Measurements from ENCODE around the gene RXFP1.

The RXFP1 gene

DNA sequence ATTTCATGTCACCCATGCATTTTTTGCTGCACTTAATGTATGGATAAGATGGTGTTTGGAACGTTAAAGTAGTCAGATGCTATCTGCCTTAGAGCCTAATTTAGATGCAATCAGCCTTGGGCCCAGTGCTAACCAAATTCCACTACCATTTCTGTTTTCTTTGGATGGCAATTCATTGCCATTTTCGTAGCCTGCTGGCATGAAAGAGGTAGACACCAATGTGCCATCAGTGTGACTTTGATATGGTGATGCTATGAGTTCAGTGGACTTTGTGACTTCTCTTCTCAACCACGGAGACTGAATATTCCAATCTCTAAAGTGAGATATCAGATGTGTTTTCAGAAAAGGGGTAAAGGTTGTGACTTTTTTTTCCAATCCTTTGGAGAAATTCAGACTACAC lies 152.0 kb downstream of the RXFP1 start:
- no peaks in the 10 kb centered on the region for H3K36me3 ChIP-seq (ENCODE audit: control insufficient read depth, insufficient read depth, low read length, severe bottlenecking)
- H3K9me3 ChIP-seq (ENCODE audit: control insufficient read depth, low read length), result no peaks in the 10 kb centered on the region
- peaks cover 11% of the 10 kb centered on the region for H3K4me1 ChIP-seq (ENCODE audit: control insufficient read depth, insufficient read depth, low read length)
- no peaks in the 10 kb centered on the region for H3K27me3 ChIP-seq (replicated peaks; ENCODE audit: control insufficient read depth, insufficient read depth, low read length)
- H3K4me3 ChIP-seq (ENCODE audit: low read length), result peak overlapping the region; percentile 95
- no peak overlapping the region for H3K9ac ChIP-seq (ENCODE audit: low read length)
- no peak for DNase-seq (ENCODE audit: low read depth)

- Histone ChIP-seq H3K9me3 (ENCODE audit: control insufficient read depth, low read length) (no peaks in the 10 kb centered on the region), H3K4me1 (ENCODE audit: control insufficient read depth, insufficient read depth, low read length) (peaks cover 3% of the 10 kb centered on the region), H3K4me3 (ENCODE audit: low read length) (no peak overlapping the region), H3K36me3 (ENCODE audit: control insufficient read depth, insufficient read depth, low read length, severe bottlenecking) (peaks cover 8% of the 10 kb centered on the region), H3K27me3 (replicated peaks; ENCODE audit: control insufficient read depth, insufficient read depth, low read length) (no peaks in the 10 kb centered on the region), H3K9ac (ENCODE audit: low read length) (no peak overlapping the region)
- DNase-seq (ENCODE audit: low read depth), result no peak
Observed at GRCh38 chr4:158676076-158676475, 154.4 kb downstream of the RXFP1 start.

DNA sequence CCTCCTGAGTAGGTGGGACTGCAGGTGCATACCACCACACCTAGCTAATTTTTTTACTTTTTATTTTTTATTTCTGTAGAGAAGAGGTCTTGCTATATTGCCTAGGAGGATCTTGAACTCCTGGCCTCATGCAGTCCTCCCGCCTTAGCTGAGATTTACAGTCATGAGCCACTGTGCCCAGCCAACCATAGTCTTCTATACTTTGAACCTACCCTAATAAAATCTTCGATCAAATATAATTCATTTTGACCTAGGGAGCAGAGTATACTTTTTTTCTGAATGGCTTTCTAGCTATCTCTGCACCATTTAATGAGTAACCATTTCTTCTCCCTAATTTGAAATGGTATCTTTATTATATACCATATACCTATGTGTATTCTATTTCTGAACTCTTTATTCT lies 157.1 kb downstream of the RXFP1 start:
- Histone ChIP-seq H3K9me3 (ENCODE audit: control insufficient read depth, low read length) (no peaks in the 10 kb centered on the region), H3K4me1 (ENCODE audit: control insufficient read depth, insufficient read depth, low read length) (peaks cover 10% of the 10 kb centered on the region)

DNA sequence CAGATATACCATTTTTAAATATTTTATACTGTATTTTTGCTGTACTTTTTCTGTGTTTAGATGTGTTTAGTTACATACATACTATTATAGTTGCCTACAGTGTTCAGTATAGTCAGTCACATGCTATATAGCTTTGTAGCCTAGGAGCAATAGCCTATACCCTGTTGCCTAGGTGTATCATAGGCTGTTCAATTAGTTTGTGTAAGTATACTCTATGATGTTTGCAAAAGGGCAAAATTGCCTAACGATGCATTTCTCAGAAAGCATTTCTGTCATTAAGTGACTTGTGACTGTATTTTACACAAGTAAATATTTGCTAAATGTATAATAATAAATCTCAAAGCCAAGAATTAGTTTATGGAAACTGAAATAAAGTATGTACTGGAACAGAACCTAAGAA lies 159.9 kb downstream of the RXFP1 start:
- no peak for DNase-seq (ENCODE audit: low read depth)
- peaks cover 10% of the 10 kb centered on the region for H3K4me1 ChIP-seq (ENCODE audit: control insufficient read depth, insufficient read depth, low read length)
- H3K9ac ChIP-seq (ENCODE audit: low read length), result no peak overlapping the region
- H3K27me3 ChIP-seq (replicated peaks; ENCODE audit: control insufficient read depth, insufficient read depth, low read length), result no peaks in the 10 kb centered on the region
- H3K4me3 ChIP-seq (ENCODE audit: low read length), result no peak overlapping the region
- H3K36me3 ChIP-seq (ENCODE audit: control insufficient read depth, insufficient read depth, low read length, severe bottlenecking), result peaks cover 50% of the 10 kb centered on the region
- H3K9me3 ChIP-seq (ENCODE audit: control insufficient read depth, low read length), result no peaks in the 10 kb centered on the region

More for the DNA sequence above, 157.1 kb downstream of the RXFP1 start:
- H3K27me3 ChIP-seq (replicated peaks; ENCODE audit: control insufficient read depth, insufficient read depth, low read length), result no peaks in the 10 kb centered on the region
- no peak overlapping the region for H3K9ac ChIP-seq (ENCODE audit: low read length)
- H3K4me3 ChIP-seq (ENCODE audit: low read length), result no peak overlapping the region
- DNase-seq (ENCODE audit: low read depth), result no peak
- peaks cover 23% of the 10 kb centered on the region for H3K36me3 ChIP-seq (ENCODE audit: control insufficient read depth, insufficient read depth, low read length, severe bottlenecking)

GRCh38 chr4:158682066-158682465 lies 160.4 kb downstream of the RXFP1 start:
- peaks cover 54% of the 10 kb centered on the region for H3K36me3 ChIP-seq (ENCODE audit: control insufficient read depth, insufficient read depth, low read length, severe bottlenecking)
- DNase-seq (ENCODE audit: low read depth), result no peak
- no peaks in the 10 kb centered on the region for H3K27me3 ChIP-seq (replicated peaks; ENCODE audit: control insufficient read depth, insufficient read depth, low read length)
- H3K9me3 ChIP-seq (ENCODE audit: control insufficient read depth, low read length), result no peaks in the 10 kb centered on the region
- no peak overlapping the region for H3K4me3 ChIP-seq (ENCODE audit: low read length)
- no peak overlapping the region for H3K9ac ChIP-seq (ENCODE audit: low read length)
- peaks cover 10% of the 10 kb centered on the region for H3K4me1 ChIP-seq (ENCODE audit: control insufficient read depth, insufficient read depth, low read length)

DNA sequence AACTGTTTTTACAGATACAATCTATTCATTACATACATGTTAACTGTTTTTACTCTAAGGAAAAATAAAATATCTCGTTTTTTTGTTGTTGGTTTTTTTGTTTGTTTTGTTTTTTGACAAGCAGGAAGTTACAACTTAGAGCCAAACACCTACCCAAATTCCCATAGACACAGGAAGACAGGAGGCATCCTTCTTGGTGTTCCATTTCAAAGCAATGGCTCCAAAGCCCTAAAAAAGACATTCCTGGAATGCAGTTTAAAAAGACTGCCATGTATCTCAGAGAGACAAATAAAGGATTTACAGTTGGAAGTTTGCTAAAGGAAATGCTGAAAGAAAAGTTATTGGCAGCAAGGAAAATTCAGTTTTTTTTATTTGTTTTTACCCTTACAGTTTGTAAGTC lies 167.1 kb downstream of the RXFP1 start:
- H3K9me3 ChIP-seq (ENCODE audit: control insufficient read depth, low read length), result no peaks in the 10 kb centered on the region
- no peak overlapping the region for H3K4me3 ChIP-seq (ENCODE audit: low read length)
- DNase-seq (ENCODE audit: low read depth), result no peak
- H3K36me3 ChIP-seq (ENCODE audit: control insufficient read depth, insufficient read depth, low read length, severe bottlenecking), result peaks cover 66% of the 10 kb centered on the region
- no peaks in the 10 kb centered on the region for H3K27me3 ChIP-seq (replicated peaks; ENCODE audit: control insufficient read depth, insufficient read depth, low read length)
- peaks cover 2% of the 10 kb centered on the region for H3K4me1 ChIP-seq (ENCODE audit: control insufficient read depth, insufficient read depth, low read length)
- H3K9ac ChIP-seq (ENCODE audit: low read length), result no peak overlapping the region
